Measurements from ENCODE around the gene NFKBIE. TPM values are rescaled to one million over a fixed set of nuclear protein-coding genes. Genes with fewer than 3 reads are reported as not detected.

The NFKBIE gene
- polyA plus RNA-seq, 3 donors = 10.6 to 11.7 (median 11.6) TPM

DNA sequence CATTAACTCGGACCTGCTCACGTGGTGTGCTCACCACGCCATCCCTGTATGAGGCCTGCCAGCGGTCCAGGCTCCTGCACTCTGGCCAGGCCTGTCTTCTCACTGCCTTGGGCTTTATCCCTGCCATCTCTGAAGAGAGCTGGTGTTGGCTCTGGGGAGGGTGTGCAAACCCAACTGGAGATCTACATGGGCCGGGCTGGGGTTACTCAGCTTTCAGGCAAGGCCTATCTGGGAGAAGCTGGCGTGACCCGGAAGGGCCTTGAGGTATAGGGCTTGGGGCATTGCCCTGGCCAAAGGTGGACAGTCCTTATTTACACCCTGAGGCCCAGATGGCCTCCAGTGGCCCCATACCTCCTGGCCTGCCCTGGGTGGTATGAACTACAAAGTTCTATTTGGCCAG lies 36.9 kb downstream of the NFKBIE start:
- no peak for DNase-seq (ENCODE audit: low read depth in 3 of 3, low spot score in 2 of 3)

GRCh38 chr6:44228031-44228430 lies 37.3 kb downstream of the NFKBIE start:
- DNase-seq (ENCODE audit: low read depth in 3 of 3, low spot score in 2 of 3) = no peak

DNA sequence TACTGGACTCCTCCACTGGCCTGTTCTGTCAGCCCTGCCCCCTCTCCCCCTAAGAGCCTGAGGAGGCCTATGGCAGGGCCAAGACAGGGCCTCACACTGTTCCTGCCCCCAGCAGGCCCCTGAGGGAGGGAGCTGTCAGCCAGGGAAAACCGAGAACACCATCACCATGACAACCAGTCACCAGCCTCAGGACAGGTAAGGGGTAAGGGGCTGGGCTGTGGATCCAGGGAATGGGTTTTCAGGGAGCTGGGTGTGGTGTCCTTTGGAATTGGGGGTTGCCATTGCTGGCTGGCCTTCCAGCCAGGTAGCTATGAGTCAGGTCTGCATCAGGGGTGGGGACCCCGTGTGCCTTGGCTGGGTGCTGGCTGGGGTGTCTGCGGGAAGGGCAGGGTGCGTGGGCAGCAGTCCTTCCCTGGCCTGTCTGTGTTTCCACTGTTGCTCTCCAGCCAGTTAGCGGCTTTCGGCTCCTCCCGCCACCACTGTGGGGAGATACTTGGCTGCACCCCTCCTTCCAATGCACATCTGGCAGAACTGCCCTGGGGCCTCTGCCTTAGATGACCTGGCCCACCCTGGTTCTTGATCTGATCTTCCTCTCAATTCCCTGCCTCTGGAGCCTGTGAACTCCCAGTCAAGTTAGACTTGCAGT lies 38.1 kb downstream of the NFKBIE start:
- no peak for DNase-seq (ENCODE audit: low read depth in 3 of 3, low spot score in 2 of 3)

- DNase-seq (ENCODE audit: low read depth in 3 of 3, low spot score in 2 of 3) = no peak
Measured at GRCh38 chr6:44226368-44227147, 38.8 kb downstream of the NFKBIE start.

GRCh38 chr6:44225579-44226325 lies 39.6 kb downstream of the NFKBIE start:
- no peak for DNase-seq (ENCODE audit: low read depth in 3 of 3, low spot score in 2 of 3)

DNA sequence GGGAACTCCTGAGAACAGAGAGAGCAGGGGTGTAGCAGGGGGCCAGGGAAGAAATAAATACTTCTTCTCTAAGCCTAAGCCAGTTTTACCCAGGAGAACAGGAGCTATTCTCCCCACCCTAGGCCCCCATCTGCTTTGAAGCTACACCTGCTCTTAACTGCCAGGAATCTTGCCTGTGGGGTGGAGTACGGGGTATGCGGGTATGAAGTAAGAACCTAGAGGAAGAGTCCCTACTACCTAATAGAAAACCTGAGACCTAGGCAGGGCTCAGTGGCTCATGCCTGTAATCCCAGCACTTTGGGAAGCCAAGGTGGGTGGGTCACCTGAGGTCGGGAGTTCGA lies 40.4 kb downstream of the NFKBIE start:
- DNase-seq (ENCODE audit: low read depth in 3 of 3, low spot score in 2 of 3) = no peak

- no peak for DNase-seq (ENCODE audit: low read depth in 3 of 3, low spot score in 2 of 3)
Measured at GRCh38 chr6:44224029-44224964, 41.1 kb downstream of the NFKBIE start.

GRCh38 chr6:44223319-44224028 lies 41.9 kb downstream of the NFKBIE start, which contains the start of gene SLC29A1:
SLC29A1 (plus strand) TSS chr6:44223595; CDS start chr6:44227314, 3,719 bp downstream.
- DNase-seq (ENCODE audit: low read depth in 3 of 3, low spot score in 2 of 3) = no peak

DNA sequence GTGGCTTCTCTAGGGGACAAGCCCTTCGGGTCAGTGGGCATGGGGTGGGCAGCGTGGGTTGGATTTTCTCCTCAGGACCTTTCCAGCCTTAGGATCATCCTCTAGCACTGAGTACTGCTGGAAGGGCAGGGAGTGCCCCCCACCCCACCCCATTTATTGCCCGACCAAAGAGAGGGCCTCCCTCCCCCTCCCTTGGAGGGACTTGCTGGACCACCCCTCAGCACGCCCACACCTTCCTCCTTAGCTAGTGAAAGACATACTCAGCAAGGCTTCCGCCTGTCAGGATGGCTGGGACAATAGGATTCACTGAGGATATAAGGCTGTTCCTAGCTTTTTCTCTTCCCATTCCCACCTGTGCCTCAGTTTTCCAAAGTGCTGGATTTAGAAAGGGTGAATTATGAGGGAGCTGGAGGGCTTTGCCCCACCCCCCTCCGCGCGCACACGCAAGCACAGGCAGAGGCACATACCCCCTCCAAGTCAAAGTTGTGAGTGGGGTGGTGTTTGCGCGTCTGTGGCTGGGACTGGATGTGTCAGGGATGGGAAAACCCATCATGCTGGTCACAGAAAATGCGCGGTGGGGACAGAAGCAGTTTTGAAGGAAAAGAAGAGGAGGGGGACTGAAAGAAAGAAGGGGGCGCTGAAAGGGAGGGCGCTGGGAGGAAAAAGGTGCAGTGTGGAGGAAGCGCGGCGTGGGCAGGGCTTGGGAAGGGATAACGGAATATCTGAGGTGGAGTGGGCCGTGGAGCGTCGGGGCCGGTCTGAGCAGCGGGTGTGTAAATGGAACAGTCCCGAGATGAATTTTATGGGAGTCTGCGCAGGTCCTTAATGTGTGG lies 42.6 kb downstream of the NFKBIE start:
- no peak for DNase-seq (ENCODE audit: low read depth in 3 of 3, low spot score in 2 of 3)

DNA sequence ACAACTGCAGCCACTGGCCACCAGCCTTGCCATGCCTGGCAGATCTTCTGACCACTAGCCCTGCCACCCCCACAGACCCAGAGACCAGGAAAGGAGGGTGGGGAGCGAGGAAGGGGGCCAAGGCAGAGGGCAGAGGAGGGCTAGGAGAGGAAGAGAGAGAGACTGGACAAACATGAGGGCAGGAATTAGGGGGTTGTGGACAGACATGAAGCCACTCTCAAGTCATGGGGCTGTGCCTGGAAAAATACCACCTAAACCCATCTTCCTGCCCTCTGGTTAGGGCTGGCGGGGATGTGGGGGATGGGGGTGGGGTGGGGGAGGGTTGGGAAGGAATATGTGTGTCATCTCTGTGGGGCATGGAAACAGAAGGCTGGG lies 43.4 kb downstream of the NFKBIE start:
- no peak for DNase-seq (ENCODE audit: low read depth in 3 of 3, low spot score in 2 of 3)

DNA sequence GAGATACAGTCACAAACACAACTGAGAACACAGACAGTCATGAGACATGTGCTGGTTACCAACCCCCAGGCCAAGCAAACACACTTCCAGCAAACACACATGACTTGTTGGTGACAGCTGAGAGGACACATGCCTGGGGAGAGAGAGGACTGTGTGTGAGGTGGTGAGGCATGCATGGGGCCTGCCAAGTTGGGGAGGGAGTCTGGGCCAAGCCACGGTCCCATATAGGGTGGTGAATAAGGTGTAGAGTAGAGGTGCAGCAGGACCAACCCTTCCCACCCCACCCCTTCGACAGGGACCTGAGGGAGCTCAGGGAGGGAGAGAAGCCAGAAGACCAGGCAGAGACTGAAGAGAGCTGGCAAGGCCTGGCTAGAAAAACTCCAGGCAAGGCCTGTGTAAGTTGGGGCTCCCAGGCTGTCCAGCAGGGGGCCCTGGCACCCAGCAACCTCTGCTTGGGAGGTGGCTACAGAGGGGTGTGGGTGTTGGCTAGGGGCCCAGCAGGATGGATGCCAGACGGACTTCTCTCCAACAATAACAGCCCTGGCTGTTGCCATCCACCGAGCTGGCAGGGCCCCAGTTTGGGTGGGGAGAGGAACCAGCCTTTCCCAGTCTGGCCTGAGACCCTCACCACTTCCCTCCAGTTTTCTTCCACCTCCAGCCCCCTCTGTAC lies 43.9 kb downstream of the NFKBIE start:
- DNase-seq (ENCODE audit: low read depth in 3 of 3, low spot score in 2 of 3) = no peak

DNA sequence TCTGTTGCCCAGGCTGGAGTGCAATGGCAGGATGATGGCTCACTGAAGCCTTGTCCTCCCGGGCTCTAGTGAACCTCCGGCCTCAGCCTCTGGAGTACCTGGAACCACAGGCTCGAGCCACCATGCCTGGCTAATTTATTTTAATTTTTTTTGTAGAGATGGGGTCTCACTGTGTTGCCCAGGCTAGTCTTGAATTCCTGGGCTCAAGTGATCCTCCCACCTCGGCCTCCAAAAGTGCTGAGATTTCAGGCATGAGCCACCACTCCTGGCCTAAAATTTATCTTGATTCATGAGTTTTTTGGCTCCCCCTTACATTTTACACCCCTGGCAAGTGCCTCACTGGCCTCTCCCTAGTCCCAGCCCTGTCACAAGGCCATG lies 44.4 kb downstream of the NFKBIE start:
- no peak for DNase-seq (ENCODE audit: low read depth in 3 of 3, low spot score in 2 of 3)

DNA sequence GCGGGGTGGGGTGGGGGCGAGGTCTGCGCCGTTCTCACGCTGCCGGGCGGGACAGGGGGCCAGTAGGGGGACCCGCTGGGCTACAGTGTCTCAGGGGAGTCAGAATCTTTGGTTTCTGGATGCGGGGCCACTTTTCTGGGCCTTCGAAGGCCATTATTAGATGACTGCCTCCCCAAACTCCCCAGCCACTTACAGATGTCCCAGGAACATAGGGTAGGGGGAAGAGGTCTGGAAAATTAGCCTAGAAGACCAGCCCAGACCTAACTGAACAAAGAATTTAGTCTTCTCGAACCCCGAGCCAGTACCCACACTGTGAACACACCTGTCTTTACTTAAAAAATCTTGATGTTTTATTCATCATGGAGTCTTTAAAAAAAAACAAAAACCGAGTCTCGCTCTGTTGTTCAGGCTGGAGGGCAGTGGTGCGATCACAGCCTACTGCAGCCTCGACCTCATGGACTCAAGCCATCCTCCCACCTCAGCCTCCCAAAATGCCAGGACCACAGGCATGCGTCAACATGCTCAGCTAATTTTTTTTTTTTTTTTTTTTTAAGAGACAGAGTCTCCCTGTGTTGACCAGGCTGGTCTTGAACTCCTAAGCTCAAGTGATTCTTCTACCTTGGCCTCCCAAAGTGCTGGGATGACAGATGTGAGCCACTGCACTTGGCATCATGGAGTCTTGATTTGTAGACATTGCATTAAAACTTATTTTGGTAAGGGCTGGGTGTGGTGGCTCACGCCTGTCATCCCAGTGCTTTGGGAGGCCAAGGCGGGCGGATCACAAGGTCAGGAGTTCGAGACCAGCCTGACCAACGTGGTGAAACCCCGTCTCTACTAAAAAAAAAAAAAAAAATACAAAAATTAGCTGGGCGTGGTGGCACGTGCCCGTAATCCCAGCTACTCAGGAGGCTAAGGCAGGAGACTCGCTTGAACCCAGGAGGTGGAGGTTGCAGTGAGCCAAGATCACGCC lies 45.3 kb downstream of the NFKBIE start:
- DNase-seq (ENCODE audit: low read depth in 3 of 3, low spot score in 2 of 3) = no peak

GRCh38 chr6:44219053-44219814 lies 46.1 kb downstream of the NFKBIE start:
- DNase-seq (ENCODE audit: low read depth in 3 of 3, low spot score in 2 of 3) = peak in 2 of 3 donors; percentile 77 to 83

DNA sequence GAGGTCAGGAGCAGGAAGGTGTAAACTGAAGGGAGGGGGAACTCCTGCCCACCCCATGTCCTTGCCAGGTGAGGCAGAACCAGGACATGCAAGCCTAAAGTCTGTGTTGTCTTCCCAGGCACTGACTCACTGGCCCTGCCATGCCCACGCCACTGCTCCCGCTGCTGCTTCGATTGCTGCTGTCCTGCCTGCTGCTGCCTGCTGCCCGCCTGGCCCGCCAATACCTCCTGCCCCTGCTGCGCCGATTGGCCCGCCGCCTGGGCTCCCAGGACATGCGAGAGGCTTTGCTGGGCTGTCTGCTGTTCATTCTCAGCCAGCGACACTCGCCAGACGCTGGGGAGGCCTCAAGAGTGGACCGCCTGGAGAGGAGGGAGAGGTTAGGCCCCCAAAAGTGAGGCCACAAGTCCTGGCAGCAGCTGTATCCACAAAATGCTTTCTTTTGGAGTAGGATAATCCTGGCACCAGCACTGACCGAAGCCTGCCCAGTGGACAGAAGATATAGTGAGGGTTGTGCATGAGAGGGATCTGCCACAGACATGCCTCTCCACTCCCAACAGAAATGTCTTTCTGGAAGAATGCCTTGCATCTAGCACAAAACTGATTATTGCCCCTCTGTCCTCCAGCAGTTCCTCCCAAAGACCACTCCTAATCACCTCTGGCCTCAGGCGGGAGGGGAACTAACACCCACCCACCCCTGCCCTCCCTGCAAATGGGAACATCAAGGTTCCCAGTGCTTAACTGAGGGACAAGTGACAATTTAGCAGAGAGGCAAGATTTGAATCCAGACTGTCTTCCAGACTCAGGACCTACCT lies 47.8 kb downstream of the NFKBIE start:
- DNase-seq (ENCODE audit: low read depth in 3 of 3, low spot score in 2 of 3) = no peak
